Measurements from ENCODE around the gene ASCL4.

The ASCL4 gene

DNA sequence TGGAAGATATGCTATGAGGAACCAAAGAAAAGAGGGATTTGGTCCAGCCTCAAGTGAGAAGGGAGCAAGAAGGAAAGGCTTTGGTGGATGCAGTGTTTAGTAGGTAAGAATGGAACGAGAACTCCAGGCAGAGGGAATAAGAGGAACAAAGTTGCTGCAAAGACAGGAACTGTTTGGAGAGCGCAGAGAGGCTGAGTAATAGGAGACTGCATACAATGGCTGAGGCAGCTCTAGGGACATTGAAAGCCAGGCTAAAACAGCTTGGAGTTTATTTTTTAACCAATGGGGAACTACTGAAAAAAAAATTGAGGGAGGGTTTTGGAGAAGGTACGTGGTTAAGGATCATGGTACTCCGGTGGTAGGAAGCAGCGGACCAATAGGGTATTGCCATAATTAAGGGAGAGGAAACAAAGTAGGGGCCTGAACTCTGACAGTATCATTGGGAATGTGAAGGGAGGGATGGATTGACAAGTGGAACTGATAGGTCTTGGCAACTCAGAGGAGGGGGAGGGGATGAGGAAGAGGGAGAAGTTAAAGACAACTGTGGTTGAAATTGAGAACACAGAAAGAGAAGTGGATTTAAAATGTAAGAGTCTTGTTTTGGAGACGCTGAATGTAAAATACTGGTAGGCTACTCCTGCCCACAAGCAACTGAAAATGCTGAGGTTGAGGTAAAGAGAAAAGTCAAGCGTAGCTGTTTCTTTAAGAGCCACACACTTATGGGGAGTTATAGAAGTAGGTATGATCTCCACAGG lies 4.8 kb downstream of the ASCL4 start:
- no peak for FAIRE-seq

DNA sequence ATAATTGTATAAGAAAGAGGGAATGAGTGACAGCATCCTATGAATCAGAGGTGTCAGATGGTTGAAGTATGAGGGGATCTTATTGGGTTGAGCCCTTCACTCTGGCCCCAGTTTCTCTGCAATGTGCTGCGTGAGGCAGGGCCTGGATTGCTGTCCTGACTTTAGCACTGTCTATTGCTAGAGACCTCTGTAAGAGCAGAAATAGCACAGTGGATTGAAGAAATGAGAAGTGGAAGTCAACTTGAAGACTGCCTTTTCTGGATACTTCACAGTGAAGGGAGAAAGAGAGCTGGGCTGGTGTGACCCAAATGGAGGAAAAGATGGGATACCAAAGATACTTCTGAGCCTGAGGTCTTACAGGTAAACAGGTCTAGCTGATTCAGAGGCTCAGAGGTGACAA lies 5.8 kb downstream of the ASCL4 start:
- FAIRE-seq = no peak

DNA sequence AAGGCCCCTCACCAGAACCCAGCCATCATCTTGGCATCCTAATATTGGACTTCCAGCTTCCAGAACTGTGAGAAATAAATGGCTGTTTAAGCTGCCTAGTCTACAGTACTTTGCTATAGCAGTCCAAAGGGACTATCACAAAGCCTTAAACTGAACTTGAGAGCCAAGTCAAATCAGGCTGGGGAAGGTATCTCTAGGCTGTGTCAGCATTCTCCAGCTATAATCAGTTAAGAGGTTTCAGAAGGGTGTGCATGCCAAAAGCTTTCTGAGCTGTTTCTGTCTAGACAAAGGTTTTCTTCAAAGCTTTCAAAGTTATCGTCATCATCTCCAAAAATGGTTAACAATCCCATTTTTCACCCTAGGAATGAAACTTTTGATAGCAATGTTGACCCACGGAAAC lies 7.6 kb downstream of the ASCL4 start:
- FAIRE-seq = no peak

DNA sequence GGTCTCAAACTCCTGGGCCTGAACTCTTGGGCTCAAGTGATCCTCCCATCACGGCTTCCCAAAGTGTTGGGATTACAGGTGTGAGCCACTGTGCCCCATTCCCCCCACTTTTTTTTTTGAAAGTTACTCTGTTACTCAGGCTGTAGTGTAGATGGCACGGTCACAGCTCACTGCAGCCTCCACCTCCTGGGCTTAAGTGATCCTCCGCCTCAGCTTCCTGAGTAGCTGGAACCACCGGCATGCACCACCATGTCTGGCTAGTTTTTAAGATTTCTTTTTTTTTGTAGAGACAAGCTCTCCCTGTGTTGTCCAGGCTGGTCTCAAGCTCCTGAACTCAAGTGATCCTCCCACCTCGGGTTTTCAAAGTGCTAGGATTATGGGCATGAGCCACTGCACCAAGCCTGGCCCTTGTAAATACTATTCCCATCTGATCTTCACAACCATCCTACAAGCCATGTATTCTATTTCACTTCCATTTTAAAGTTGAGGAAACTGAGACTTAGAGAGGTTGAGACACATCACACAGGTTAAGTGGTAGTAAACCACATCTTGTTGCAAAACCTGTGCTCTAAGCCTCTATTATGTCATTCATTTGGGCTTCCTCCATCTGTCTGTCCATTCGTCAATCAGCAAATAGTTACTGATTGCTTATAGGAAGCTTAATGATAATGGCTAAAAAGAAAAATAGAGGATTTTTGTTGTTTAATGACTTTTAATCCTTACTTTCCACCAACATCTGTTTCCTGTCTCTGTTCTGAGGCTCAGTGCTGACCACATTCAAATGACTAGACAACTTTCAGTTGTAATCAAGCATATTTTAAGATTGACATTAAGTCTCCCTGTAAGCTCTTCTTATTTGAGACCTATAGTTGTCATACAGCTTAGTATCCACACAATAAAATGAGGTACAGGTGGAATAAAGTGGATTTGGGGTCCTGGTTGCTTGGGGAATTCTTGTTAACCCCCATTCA lies 9.2 kb downstream of the ASCL4 start:
- no peak for FAIRE-seq

DNA sequence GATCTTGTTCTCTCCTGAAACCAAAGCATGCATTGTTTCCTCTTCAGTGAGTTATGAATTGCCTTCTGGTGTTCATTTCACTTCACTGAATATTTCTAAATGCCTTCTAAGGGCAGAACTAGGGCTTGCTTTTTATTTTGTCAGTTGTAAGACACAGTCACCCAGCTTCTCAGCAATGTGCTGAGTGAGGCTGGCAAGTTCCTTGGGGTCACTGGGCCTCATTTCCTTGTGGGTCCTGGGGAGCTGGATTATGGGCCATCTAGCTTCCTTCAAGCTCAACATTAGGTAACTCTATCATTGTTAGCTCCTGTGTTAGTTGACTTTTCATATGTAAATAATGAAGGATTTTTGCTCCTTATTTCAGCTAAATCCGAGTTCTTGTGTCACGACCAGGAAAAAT lies 13.8 kb downstream of the ASCL4 start:
- FAIRE-seq = no peak

DNA sequence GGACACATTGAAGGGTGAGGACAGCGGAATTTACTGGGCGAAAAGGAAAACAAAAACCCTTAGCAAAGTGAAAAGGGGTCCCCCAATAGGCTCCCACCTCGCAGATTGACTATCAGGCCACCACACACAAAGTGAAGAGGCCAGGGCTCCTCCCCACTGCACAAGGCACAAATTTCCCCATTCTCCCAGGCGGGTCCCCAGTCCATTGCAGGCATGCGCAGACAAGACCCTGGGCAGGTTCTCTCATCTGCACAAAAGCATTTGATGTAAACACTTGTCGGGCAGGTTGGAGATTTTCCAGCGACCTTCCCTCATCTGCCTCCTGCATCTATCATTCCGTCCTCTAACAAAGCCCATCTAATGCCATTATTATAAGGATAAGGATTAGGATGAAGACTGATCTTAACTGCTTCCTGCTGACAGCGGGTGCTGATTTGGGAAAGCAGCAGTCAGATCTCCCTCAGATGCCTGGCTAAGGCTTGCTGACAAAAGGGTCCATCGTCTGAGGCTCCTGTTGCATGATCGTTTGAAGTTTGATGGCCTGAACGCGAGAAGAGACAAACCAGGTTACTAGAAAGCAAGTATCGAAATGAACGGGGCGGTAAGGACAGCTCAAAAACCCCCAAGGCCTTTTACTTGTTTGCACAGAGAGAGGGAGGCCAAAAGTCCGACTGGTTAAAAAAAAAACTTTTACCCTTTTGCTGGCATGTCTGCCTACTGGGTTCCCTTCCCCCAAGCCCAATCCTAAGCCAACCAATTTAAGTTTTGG lies 14.4 kb downstream of the ASCL4 start:
- no peak for FAIRE-seq

DNA sequence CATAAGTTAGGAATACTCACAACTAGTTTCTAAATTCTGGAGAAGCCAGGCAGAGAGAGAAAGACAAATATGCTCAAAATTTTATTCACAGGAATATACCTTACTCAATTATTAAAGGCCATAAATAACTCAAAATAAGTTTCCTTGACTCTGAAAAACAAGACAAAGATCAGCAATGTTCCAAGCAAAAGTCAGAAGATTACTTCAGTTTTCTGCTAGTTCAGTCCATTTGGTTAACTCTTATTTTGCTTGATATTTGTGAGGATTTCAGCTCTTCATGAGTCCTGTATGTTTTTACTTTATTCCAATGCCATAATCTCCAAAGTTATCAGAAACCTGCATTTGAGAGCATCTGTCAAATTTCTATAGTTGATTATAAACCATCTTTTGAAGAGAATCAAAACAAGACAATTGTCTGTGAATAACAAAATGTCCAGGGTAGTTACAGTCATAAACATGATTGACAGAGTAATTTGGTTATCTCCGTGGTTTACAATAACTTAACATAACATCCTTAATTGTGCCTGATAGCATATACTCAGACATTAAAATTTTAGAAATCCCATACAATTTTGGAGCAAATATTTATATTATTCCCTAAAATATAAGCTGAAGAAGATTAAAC lies 17.1 kb downstream of the ASCL4 start:
- FAIRE-seq = no peak

DNA sequence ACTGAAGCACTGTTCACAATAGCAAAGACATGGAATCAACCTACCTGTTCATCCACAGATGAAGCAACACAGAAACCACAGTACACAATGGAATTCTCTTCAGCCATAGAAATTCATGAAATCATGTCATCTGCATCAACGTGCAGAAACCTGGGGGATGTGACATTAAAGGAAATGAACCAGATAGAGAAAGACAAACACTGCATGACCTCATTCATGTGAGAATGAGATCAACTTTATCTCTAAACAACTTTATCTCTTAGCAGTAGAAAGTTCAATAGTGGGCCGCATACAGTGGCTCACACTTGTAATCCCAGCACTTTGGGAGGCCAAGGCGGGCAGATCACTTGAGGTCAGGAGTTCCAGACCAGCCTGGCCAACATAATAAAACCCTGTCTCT lies 19.9 kb downstream of the ASCL4 start:
- no peak for FAIRE-seq

DNA sequence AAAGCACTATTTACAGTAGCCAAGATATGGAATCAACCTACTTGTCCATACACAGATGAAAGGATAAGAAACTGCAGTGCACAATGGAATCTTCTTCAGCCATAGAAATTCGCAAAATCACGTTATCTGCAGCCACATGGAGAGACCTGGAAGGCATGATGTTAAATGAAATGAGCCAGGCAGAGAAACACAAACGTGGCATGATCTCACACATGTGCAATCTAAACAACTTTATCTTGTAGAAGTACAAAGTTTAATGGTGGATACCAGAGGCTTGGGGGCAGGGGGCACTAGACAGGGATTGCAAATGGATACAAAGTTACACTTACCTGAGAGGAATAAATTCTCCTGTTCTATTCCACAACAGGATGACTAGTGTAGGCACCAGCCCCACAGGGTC lies 24.1 kb downstream of the ASCL4 start:
- FAIRE-seq = no peak

DNA sequence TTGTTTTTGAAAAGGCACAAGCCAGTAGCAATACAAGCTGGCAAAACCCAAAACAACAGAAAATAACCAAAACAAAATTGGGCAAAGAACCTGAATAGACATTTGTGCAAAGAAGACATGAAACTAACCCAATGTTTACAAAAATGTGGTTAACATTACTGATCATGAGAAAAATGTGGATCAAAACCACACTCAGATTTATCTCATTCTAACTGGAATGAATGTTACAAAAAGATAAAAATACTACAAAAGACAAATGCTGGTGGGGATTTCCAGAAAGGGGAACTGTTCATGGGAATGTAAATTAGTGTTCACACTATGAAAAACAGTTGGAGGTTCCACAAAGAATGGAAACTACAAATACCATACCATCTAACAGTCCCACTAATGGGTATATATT lies 26.6 kb downstream of the ASCL4 start:
- FAIRE-seq = no peak

DNA sequence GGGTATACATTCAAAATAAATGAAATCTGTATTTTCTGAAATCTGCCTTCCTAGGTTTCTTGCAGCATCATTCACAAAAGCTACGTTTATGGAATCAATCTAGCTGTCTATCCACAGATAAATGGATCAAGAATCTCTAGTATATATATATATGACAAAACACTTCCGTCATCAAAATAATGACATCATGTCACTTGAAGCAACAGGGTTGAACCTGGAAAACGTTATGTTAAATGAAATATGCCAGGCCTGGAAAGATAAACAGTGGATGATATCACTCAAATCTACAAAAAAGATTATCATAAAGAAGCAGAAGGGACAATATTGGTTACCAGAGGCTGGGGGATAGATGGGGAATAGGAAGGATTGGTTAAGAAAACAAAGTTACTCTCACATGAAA lies 28.6 kb downstream of the ASCL4 start:
- no peak for FAIRE-seq

DNA sequence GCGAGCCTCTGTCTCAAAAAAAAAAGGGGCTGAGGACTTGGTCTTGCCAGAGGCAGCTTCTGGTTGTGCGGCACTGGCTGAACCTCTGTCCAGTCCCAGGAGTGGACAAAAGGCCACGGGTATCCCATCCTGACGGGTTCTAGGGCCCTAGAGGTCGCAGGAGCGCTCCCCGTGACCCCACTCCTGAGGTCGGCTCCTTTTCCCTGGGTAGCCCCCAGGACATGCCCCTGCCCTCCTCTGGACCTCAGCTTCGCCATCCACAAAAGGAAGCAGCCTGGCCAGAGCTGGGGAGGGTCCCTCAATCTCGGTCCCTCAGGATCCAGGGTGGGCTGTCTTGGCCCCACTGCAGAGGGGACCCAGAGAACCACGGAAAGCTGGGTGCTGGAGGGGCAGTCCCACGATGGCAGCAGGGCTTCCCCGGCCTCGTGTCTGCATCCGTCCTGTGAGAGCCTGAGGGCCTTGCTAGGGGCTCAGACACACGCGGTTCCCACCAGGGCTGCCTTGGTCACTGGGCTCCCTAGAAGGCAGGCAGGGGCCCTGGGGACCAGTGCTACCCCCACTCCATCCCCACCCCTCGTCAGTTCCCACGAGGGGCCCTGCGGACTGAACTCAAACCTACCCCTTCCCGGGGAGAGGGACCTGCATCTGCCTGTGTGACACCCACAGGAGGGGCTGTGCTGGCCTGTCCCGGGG lies 31.1 kb downstream of the ASCL4 start:
- FAIRE-seq = no peak

DNA sequence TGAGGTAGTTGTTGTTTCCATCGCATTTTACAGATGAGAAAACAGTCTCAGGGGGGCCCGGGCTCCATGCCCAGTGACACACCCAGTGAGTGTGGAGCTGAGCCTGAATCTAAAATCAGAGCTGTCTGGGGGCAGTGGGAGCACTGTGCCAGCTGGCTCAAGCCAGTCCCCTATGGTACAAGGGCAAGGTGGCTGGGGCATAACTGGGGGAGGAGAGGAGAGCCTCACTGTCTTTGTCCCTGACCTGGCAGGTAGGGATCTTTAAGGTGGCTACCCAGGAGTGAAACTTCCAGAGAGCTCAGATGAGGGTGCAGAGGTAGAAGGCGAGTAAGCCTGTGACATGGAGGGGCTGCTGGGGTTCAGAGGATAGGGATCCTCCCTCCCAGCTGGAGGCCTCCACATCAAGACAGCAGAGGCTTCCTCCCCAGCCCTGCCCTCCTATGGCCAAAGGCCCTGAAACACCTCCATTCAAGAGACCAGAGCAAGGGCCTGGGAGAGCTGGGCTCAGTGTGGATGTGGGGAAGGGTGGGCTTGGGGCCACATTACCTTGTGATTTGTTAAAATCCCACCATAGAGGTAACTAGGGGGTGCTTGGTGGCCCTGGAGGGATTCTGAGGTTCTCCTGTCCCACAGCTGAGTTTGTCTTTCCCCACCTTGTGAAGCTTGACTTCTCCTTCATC lies 33.1 kb downstream of the ASCL4 start:
- no peak for FAIRE-seq

DNA sequence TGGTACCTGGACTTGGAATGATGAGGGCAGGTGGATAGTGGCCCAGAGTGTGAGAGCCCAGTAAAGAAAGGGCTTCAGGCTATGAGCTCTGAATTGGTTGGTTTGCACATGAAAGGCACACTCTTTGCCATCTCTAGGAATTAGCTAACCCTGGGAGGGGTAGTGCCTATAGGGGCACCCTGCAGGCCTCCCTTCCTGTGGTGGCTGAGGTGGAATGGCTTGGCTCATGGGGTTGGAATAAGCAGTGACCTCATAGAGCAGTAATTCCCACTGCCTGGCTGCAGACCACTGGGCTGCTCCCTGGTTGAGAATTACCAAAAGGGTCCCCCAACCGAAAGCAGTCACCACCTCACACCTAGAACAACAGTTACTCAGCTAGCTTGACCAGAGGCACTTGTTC lies 42.7 kb downstream of the ASCL4 start:
- no peak for FAIRE-seq

DNA sequence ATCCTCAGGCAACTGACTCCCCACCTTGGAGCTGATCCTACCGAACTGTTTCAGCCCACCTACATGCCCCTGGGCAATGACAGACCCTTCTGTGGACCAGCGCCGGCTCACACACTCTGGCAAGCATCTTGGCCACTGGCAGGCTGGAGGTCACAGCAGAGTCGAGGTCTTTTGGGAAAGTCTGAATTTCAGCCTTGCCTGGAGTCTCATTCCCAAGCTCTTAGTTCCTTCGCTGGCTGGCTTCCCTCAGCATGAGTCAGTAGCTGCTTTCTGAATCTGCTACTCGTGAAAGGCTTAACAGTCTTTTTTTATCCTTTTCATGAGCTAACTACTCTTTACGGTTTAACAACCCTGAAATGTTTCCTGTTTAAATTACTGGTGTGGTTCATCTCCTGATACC lies 44.5 kb downstream of the ASCL4 start:
- no peak for FAIRE-seq

DNA sequence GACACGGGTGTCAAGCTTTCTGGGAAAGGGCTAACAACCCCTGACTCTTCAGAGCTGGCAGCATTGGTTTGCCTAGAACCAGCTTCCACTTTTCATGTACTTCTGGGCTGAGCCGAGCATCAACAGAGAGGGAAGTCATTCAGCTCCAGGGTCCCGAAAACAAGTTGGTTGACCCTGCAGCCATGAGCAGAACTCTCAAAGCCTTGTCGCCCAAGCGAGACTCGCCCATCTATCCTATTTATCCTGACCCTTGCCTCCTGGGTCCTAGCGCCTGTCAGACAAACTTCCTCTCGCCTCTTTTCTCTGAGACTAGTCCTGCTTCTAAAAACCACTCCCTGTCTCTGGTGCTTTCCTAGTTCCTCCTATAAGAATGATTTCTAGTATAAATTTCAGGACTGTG lies 47.9 kb downstream of the ASCL4 start:
- FAIRE-seq = no peak
